ENCODE data around the gene LBHD1.
"Not testable (repeated sequence)": the region's sequence is repeated elsewhere in the genome, so short reads cannot be mapped to it uniquely, and the experiment has no call there.

The LBHD1 gene

DNA sequence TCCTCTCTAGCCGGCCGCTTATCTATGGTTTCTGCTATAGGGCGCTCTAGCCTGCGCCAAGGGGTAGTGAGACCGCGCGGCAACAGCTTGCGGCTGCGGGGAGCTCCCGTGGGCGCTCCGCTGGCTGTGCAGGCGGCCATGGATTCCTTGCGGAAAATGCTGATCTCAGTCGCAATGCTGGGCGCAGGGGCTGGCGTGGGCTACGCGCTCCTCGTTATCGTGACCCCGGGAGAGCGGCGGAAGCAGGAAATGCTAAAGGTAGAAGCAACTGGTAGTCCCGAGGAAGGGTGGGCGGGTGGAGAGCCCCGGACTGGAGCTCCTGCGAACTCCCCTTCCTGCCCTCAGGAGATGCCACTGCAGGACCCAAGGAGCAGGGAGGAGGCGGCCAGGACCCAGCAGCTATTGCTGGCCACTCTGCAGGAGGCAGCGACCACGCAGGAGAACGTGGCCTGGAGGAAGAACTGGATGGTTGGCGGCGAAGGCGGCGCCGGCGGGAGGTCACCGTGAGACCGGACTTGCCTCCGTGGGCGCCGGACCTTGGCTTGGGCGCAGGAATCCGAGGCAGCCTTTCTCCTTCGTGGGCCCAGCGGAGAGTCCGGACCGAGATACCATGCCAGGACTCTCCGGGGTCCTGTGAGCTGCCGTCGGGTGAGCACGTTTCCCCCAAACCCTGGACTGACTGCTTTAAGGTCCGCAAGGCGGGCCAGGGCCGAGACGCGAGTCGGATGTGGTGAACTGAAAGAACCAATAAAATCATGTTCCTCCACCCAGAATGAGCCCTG is at the start of gene LBHD1, which contains the start of gene UQCC3:
LBHD1 (minus strand) TSS at position 660 of the 782 bp plus-strand sequence. CDS start 2,236 bp downstream, outside the sequence.
UQCC3 (plus strand) TSS at position 66 of the 782 bp plus-strand sequence; CDS start at position 139, 73 bp downstream.
- peak; percentile 57 for DNase-seq (ENCODE audit: low read depth)

DNA sequence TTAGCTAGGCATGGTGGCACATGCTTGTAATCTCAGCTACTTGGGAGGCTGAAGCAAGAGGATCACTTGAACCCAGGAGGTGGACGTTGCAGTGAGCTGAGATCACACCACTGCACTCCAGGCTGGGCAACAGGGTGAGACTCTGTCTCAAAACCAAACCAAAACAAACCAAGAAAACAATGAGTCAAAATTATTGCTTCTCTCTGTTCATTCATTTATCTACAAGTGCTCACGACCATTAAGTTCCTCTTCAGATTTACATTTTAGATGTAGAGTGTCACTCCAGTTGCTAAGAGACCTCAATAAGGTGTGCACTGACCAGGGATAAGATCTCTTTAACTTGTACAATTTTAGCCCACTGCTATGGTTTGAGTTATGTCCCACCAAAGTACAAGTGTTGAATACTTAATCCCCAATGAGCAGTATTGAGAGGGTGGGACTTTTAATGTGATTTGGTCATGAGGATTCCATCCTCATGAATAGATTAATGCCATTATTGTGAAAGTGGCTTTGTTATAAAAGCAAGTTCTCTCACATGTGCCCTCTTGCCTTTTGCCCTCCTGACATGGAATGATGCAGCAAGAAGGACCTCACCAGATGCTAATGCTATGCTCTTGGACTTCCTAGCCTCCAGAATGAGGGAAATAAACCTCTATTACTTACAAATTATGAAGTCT is 47.4 kb upstream of the LBHD1 start:
- DNase-seq (ENCODE audit: low read depth) = no peak

DNA sequence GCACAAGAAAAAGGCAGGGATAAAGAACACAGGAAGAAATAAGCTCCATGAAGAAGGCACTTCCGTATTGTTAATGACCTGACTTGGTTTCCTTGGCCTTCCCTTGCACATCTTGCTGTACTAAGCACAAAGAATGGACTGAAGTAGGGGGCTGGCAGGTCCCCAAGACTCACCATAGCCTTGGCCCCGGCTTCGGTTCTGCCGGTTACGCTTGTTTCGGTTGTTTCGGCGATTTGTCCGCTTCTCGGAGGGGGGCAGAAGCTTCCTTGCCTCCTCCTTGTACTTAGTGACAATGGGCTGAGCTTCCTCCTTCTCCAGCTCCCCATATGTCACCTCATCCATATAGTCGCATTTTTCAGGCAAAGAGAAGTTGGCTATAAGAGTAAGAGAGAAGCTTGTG is 44.7 kb upstream of the LBHD1 start:
- DNase-seq (ENCODE audit: low read depth) = no peak

DNA sequence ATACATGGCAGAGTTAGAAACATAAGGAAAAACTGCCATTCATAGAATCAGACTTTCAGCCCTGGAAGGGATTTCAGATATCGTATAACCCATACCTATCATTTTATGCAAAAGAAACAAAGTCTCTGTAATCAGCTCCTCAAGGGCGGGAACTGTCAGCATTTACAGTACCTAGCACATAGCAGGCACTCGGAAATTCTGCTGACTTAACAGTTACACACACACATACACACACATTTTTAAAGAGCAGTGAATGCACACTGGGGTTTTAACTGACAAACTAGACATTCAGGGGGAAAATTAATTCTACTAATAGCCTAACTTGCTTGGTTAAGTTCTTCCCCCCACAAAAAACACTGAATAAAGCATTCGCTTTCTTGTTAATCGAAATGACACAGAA is 44.1 kb upstream of the LBHD1 start:
- DNase-seq (ENCODE audit: low read depth) = no peak

DNA sequence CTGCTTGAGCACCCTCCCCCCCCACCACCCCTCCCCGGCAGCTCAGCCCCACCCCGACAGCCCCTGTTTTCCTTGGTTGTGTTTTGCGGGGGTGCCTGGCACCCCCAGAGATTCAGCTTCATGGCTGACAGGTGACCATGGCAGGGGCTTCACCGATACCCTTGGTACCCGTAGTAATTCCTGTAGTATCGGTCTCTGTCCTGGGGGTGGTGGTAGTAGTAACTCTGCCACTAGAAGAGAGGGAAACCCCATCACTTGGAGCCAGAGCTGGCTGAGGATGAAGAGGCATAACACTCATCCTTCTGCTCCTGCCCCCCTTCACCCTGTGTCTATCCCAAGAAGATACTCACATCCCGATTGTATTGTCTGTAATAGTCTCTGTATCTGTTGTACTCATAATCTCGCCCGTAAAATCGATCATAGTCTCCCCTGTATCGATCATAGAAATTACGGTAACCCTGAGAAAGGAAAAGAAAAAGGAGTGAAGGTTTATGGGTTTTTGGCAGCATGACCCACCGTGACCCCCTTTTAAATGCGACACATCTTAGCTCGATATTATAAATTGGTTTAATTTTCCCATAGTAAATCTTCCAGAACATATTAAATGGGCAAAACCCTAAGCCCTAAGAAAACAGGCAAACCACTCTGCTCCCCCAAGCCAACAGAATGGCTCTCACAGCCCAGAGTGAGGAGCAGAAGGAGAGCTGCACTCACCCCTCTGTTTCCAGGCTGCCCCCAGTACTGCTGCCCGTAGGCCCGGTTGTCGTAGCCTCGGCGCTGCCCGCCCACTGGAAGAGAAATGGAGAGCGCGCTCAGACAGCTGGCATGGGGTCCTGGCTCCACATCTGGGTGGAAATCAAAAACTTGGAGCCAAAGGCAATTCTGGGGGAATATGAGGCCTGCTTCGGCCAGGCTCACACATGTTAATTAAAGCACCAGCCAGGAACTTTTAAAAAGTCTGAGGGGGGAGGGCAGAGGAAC is 43.4 kb upstream of the LBHD1 start:
- no peak for DNase-seq (ENCODE audit: low read depth)

DNA sequence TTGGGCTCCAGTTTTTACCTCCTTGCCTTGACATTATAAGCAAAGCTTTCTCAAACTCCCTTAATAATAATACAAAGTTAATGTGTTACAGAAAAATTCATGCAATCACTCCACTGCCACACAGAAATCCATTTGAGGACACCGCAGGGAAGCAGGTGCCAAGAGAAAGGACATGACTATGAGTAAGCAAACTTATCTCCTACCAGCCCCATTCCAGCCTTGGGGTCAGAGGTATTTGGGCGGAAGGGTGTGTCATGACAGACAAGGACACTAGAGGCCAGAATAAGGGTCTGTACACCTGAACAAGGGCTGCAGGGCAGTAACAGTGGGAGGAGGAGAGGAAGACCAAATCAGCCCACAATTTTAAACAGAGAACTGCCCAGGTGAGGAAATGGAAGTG is 41.3 kb upstream of the LBHD1 start:
- no peak for DNase-seq (ENCODE audit: low read depth)

DNA sequence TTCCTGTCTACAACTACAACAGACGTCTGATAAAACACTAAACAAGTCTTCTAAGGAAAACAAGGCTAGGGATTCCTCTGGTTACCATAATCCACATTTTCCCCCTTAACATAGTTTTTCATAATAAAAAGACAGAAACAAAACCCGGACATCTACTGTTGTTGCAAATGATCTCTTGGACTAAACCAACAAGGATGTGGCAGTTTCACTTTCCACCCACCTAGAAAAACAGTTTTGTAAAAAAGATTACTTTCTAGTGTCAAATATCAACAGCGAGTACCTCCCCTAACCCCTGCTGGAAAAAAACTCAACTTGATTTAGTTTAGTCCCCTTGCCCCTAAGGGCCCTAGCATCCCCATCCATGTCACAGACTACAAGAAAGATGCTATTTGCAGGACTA is 40.8 kb upstream of the LBHD1 start:
- DNase-seq (ENCODE audit: low read depth) = no peak

DNA sequence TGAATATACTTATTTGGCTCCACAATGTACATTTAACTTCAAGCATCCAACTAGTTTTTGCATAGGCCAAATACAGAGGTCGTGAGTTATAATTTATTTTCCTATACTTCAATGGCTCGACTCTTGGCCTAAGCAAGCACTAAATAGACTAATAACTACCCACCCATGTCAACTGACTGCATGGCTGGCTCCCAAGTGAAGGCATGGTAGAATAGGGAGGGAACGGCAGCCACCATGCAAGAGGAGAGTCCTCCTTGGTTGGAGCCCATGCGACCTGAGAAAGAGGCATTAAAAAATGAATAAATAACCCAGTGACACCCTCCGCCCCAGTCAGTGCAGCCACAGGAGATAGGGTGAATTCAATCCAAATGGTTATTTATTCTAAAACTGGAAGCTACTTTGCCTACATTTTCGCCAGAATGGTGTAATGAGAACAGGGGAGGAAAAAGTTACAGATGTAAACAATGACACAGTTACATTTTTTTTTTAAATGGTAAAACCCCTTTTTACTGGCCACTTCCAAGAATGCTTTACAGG is 40.3 kb upstream of the LBHD1 start:
- DNase-seq (ENCODE audit: low read depth) = no peak

DNA sequence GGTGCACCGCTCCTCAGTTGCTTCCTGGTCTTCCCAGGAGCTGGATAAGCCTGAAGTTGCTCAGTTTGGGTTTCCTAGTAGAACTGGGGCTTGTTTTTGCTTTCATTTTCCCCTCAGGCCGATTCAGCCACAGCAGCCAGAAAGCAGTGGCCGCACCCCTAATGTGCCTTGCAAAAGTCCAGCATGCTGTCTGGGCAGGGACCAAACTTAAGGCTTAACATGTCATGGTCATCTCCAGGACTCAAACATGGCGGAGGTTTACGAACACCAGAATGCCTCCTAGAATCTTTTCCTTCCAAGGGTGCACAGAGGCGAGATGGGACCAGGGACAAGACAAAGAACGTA is 37.9 kb upstream of the LBHD1 start:
- DNase-seq (ENCODE audit: low read depth) = no peak

DNA sequence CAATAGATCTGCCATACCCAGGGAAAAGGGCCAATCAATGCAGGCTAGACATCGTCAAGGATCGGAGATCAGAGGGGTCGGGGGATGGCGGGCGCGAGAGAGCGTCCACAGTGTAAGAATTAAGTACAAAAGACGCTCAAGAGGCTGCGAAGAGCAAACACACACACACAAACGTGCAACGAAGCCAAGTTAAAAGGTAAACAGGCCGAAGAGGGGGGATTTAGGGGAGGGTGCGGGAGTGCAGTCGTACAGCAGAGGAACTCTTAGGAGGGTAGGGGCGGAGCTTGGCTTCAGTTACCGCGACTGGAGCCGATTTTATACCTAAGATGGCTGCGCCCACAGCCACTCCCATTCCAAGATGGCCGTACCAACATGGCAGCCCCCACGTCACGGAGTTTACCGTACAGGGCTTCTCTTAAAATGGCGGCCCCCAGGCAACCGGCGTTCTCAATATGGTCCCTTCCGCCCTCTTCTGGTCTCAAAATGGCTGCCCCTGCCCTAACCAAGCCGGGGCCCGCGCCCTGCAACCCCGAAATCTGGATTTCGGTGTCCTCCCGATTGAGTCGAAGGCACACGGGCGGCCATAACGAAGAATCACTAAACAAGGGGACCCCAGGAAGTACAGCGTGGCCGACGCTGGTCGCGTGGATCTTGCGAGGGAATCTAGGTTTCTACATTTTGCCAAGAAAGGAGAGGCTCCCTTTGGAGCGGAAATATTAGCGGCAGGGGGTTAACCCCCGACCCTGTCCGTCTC is 37.4 kb upstream of the LBHD1 start:
- DNase-seq (ENCODE audit: low read depth) = peak; percentile 90

DNA sequence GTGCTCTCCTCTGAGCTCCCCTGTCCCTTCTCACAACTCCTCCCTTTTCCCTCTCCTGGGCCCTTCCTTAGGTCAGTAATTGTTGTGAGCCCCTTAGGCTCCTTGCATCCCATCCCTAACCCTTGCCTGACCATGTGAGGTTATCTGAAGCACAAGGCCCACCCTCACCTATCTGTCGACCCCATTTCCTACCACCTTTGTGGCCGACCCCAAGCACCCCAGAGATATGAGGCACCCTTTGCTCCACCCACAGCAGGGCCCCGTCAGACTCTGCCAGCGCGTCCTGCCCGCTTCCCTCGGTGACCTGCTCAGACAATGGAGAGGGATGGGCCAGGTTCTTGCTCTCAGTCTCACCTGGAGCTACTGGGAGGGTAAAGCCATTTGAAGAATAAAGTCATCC is 36.7 kb upstream of the LBHD1 start:
- peak; percentile 14 for DNase-seq (ENCODE audit: low read depth)

DNA sequence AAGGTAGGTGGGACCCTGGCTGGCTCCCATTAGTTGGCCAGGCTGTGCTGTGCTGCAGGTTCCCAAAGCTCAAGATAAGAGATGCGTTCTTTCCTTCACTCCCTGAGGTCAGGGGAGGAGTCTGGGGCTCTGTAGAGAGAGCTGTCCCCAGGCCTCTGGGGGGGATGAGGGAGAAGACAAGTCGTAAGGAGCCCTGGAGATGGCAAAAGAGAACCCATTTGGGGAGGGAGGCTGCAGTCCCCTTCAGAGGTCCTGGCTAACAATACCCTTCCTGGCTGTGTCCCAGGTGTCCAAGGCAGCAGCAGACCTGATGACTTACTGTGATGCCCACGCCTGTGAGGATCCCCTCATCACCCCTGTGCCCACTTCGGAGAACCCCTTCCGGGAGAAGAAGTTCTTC is 36.3 kb upstream of the LBHD1 start:
- DNase-seq (ENCODE audit: low read depth) = no peak

DNA sequence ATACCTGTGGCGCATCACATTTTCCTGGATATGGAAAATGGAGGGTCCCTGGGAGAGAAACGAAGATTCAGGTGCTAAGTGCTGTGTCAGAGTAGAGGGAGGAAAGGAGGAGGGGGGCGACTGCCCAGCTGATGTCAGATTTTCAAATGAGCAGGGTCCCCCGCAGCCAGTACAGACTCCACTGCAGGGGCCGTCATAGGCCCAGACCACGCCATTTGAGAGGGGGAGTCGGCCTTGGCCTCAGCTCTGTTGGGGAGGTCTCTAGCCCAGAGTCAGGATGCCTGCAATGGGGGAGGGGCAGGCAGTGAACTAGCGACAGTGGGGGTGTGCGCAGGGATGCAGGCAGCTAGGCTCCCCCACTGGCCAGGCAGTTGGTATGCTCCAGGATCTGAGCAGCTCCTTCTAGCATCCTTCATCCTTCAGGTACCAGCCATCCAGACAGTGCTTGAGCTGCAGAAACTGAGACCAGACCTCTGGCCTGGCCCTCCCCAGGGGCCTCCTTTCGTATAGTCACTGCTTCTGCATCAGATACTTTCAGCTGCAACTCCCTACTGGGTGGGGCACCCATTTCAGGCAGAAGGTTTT is 35.3 kb upstream of the LBHD1 start, which contains the start of the genes BSCL2 and GNG3:
BSCL2 (minus strand) TSS at position 148 of the 585 bp plus-strand sequence. CDS start 229 bp downstream, outside the sequence.
GNG3 (plus strand) TSS at position 400 of the 585 bp plus-strand sequence. CDS start 620 bp downstream, outside the sequence.
- DNase-seq (ENCODE audit: low read depth) = no peak

DNA sequence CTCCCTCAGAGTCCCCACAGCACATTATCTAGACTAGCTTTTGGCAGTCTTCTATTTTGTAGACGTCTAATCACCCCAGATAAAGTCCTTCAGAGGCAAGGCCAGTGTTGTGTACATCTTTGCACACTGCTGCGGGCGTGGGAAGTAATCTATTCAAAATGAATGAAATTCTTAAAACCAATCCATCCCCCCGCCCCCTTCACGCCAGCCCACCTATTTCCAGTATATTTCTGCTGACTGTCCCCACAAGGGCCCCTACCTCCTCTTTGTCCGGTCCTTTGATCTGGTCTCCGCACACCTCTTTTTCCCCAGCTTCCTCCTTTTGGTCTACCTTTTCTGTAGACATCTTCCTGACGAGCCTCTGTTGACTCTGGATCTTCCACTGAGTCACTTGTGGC is 34.8 kb upstream of the LBHD1 start:
- DNase-seq (ENCODE audit: low read depth) = no peak

DNA sequence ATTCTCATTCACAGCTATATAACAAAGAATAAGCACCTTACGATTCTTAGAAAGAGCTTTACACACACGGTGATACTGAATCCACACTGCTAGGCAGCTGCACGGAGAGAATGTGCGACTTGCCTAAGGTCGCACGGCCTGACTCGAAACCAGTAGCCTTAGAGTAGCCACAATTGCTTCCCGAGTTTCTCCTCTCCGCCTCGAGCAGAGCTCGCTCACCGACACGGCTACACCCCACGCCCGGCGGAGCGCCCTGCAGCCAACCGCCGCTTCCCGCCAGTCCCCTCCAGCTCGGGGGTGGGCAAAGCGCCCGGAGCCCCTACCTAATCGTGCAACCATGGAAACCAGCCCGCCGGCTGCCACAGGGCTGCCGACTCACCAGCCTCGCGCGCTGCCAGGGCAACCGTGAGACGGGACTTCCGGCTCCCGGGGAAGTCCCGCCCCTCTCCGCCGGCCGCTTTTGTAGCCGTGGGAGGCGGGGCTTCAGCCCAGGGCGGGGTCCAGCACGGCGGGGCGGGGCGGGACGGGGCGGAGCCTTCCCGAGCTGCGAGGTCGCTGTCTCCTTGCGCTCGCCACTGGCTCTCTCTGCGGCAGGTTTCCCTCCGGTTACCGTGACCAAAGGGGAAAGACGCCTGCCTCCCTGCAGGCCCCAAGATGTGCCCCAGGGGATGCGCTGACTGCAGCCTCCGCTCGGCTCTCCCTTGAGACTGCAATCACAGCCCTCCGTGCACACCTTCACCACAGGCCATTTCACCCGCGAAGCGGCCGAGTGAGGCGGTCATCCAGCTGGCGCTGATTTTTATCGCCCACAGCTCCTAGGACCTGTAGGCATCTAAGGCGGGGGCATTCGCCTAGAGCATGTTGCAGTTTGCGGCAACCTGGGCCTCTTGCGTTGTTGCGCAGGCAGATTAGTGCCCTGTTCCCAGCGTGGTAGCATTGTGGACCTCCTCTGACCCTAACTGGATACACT is 34.1 kb upstream of the LBHD1 start:
- DNase-seq (ENCODE audit: low read depth) = peak; percentile 93

DNA sequence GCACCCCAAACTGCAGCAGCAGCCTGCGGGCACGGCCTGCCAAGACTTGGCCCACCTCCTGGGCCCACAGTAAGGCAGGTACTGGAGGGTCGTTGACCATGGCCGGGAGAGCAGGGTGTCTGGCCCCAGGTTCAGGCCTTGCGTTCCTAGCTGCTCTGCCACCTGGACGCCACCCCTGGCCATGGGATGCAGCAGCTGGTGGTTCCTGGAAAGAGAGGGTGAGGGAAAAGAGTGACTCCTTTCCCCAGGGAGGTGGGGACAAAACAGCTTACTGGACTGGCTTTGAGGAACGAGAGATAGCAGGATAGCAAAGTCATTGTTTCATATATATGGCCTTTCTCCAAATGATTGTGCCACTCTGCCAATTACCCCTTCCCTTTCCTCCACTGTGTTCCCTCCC is 33.3 kb upstream of the LBHD1 start:
- no peak for DNase-seq (ENCODE audit: low read depth)

DNA sequence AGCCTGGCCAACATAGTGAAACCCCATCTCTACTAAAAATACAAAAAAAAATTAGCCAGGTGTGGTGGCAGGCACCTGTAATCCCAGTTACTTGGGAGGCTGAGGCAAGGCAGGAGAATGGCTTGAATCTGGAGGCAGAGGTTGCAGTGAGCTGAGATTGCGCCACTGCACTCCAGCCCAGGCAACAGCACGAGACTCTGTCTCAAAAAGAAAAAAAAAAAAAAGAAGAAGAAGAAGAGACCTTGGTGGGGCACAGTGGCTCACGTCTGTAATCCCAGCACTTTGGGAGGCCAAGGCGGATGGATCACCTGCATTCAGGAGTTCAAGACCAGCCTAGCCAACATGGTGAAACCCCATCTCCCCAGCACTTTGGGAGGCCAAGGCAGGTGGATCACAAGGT is 31.9 kb upstream of the LBHD1 start:
- not testable (repeated sequence) for DNase-seq (ENCODE audit: low read depth)

DNA sequence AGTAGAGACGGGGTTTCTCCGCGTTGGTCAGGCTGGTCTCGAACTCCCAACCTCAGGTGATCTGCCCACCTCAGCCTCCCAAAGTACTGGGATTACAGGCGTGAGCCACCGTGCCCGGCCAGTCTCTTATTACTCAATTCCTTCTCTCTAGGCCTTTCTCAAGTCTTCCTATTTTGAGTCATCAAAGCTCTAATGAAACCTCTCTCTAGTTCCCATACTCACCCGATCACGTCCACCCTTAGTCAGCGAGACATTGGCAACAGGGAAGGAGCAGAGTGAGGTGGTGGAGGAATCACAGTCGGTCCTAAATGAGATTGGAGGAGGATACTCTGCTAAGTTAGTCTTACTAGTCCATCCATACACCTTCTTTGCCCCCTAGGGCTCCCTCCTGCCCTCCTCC is 30.2 kb upstream of the LBHD1 start:
- DNase-seq (ENCODE audit: low read depth) = no peak

DNA sequence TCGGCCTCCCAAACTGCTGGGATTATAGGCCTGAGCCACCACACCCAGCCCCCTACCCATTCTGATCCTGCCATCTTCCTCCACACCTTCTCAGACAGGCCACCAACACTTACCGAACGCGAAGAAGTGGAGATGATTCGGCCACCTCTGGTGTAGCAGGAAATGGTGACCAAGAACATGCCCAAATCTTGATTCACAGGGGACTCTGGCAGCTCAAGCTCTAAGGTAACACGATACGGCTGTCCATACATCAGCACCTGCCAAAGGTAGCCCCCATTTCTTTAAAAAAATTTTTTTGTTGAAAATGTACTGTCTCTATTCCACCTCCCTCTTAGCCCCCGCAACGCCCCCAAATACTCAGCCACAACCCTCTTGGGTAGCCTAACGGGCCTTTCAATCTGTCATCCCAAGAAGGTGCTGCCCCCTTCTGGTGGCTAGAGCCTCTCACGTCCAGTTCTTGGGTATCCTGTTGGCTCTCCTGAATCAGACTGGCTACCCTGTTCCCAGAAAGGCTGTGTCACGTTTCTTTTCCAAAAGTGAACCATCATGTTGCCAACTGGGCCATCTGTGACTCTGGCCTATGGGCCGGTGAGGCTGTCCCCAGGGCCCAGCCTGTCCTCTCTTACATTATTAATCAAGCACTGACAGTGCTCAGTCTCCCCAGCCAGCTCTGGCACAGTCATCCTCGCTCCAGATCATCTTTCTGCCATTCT is 22.5 kb upstream of the LBHD1 start:
- peak; percentile 43 for DNase-seq (ENCODE audit: low read depth)

All from stimulated activated CD8-positive, alpha-beta memory T cell treated with anti-CD3 and anti-CD28 coated beads, Interleukin-12 subunit alpha, Interleukin-12 subunit beta, amount 100 ng/mL, for 4 hours (primary cell).